Stimulated activated CD4-positive, alpha-beta T cell treated with anti-CD3 and anti-CD28 coated beads, Interleukin-2, amount 100 ng/mL, for 4 hours (primary cell): ENCODE results near the gene CD28.

Experiments
- DNase-seq: peaks from one replicate; pipeline ENCODE4 v3.0.0-alpha.2; 2020; ENCODE audit warnings: low read depth

The CD28 gene

GRCh38 chr2:203706403-203706802 lies at the start of gene CD28:
TSS of gene CD28 (plus strand) at chr2:203706639. CDS start at chr2:203706697, 58 bp downstream.
- DNase-seq, result peak; percentile 67

- DNase-seq, result no peak
Observed at GRCh38 chr2:203659331-203660049, 46.9 kb upstream of the CD28 start.

- no peak for DNase-seq
Observed at GRCh38 chr2:203660465-203660864, 46.0 kb upstream of the CD28 start.

GRCh38 chr2:203661279-203661908 lies 45.0 kb upstream of the CD28 start:
- no peak for DNase-seq

- DNase-seq, result no peak
Observed at GRCh38 chr2:203662487-203662886, 44.0 kb upstream of the CD28 start.

GRCh38 chr2:203662951-203663350 lies 43.5 kb upstream of the CD28 start:
- no peak for DNase-seq

GRCh38 chr2:203664029-203664755 lies 42.2 kb upstream of the CD28 start:
- no peak for DNase-seq

GRCh38 chr2:203667838-203668237 lies 38.6 kb upstream of the CD28 start:
- DNase-seq, result no peak

GRCh38 chr2:203669820-203670219 lies 36.6 kb upstream of the CD28 start:
- no peak for DNase-seq

GRCh38 chr2:203670939-203671338 lies 35.5 kb upstream of the CD28 start:
- no peak for DNase-seq

GRCh38 chr2:203671876-203672275 lies 34.6 kb upstream of the CD28 start:
- no peak for DNase-seq

- no peak for DNase-seq
Observed at GRCh38 chr2:203672856-203673255, 33.6 kb upstream of the CD28 start.

- DNase-seq, result no peak
Observed at GRCh38 chr2:203673933-203674332, 32.5 kb upstream of the CD28 start.

- DNase-seq, result no peak
Observed at GRCh38 chr2:203675086-203675485, 31.4 kb upstream of the CD28 start.

GRCh38 chr2:203678971-203679370 lies 27.5 kb upstream of the CD28 start:
- no peak for DNase-seq

GRCh38 chr2:203679401-203679800 lies 27.0 kb upstream of the CD28 start:
- no peak for DNase-seq

GRCh38 chr2:203681978-203682377 lies 24.5 kb upstream of the CD28 start:
- DNase-seq, result no peak

GRCh38 chr2:203682688-203683130 lies 23.7 kb upstream of the CD28 start:
- DNase-seq, result no peak

- DNase-seq, result no peak
Observed at GRCh38 chr2:203683421-203683820, 23.0 kb upstream of the CD28 start.

- no peak for DNase-seq
Observed at GRCh38 chr2:203683932-203684556, 22.4 kb upstream of the CD28 start.

- DNase-seq, result no peak
Observed at GRCh38 chr2:203685081-203685621, 21.3 kb upstream of the CD28 start.

GRCh38 chr2:203685789-203686420 lies 20.5 kb upstream of the CD28 start:
- DNase-seq, result no peak
